SK-N-MC (cell line): ENCODE results near the gene CDNF.

Source experiments
- EZH2 ChIP-seq: fragments of 200-600 bp; sonication (generic); IDR thresholded peaks from one replicate; pipeline ENCODE4 v1.6.1; 2017; ENCODE audit warnings: antibody characterized with exemption
- POLR2AphosphoS5 ChIP-seq: IDR thresholded peaks from 2 replicates; pipeline ENCODE4 v1.6.1; 2012; ENCODE audit warnings: mild to moderate bottlenecking, low read depth, low read length, borderline replicate concordance

- TF ChIP-seq POLR2AphosphoS5: no peak
- no peak for TF ChIP-seq EZH2
These were observed 26.6 kb downstream of the CDNF start for GRCh38 chr10:14810969-14811953.
